GM19438 (cell line): ENCODE data around the gene PDYN.
"Not testable (repeated sequence)": the region's sequence is repeated elsewhere in the genome, so short reads cannot be mapped to it uniquely, and the experiment has no call there.

ENCODE experiments used
- ATAC-seq: cut with Tn5 transposase; IDR thresholded peaks from one replicate; pipeline ENCODE4 v1.9.1; 2021; ENCODE audit warnings: low read depth; ENCODE audit not compliant: unreplicated experiment

The PDYN gene

GRCh38 chr20:1993986-1994385, at the start of gene PDYN:
Gene PDYN (minus strand): TSS chr20:1994058. CDS start chr20:1983084, 10,974 bp downstream.
- no peak for ATAC-seq

GRCh38 chr20:2042400-2042799, 48.5 kb upstream of the PDYN start:
- no peak for ATAC-seq

GRCh38 chr20:2038161-2038560, 44.3 kb upstream of the PDYN start:
- no peak for ATAC-seq

GRCh38 chr20:2037296-2037914, 43.5 kb upstream of the PDYN start:
- ATAC-seq, result no peak

GRCh38 chr20:2036357-2036756, 42.5 kb upstream of the PDYN start:
- not testable (repeated sequence) for ATAC-seq

GRCh38 chr20:2032168-2032567, 38.3 kb upstream of the PDYN start:
- no peak for ATAC-seq

- no peak for ATAC-seq
Observed at GRCh38 chr20:2026514-2026913, 32.7 kb upstream of the PDYN start.

GRCh38 chr20:2026004-2026403, 32.1 kb upstream of the PDYN start:
- no peak for ATAC-seq

GRCh38 chr20:2023151-2023550, 29.3 kb upstream of the PDYN start:
- ATAC-seq, result no peak

- ATAC-seq, result no peak
Observed at GRCh38 chr20:2022163-2022562, 28.3 kb upstream of the PDYN start.

GRCh38 chr20:2010533-2010932, 16.7 kb upstream of the PDYN start:
- no peak for ATAC-seq

GRCh38 chr20:2006452-2007361, 12.8 kb upstream of the PDYN start:
- no peak for ATAC-seq

- ATAC-seq, result no peak
Observed at GRCh38 chr20:2005831-2006426, 12.1 kb upstream of the PDYN start.

- ATAC-seq, result no peak
Observed at GRCh38 chr20:2005359-2005758, 11.5 kb upstream of the PDYN start.

GRCh38 chr20:2004171-2004570, 10.3 kb upstream of the PDYN start:
- no peak for ATAC-seq

GRCh38 chr20:2002365-2002764, 8.5 kb upstream of the PDYN start:
- ATAC-seq, result no peak

GRCh38 chr20:2001119-2001518, 7.3 kb upstream of the PDYN start:
- no peak for ATAC-seq

GRCh38 chr20:2000285-2000684, 6.4 kb upstream of the PDYN start:
- ATAC-seq, result no peak

GRCh38 chr20:1998715-1999114, 4.9 kb upstream of the PDYN start:
- no peak for ATAC-seq

GRCh38 chr20:1998193-1998520, 4.3 kb upstream of the PDYN start:
- no peak for ATAC-seq

- ATAC-seq, result no peak
Observed at GRCh38 chr20:1997483-1998192, 3.8 kb upstream of the PDYN start.
